Uterus (tissue), 4 donors: ENCODE results near the gene BMAL2. TPM values are rescaled to one million over a fixed set of nuclear protein-coding genes. Genes with fewer than 3 reads are reported as not detected.

Experiments
- DNase-seq, 2 donors: peaks; one replicate each; pipeline ENCODE4 v3.0.0-alpha.2; 2019 to 2020
- H3K27ac ChIP-seq, 2 donors: fragments of 200-600 bp; sonication (generic); 1 replicate in 1 of 2; 2 replicates in 1 of 2; pipeline ENCODE4 v1.5.1; 2016 to 2018
- H3K27me3 ChIP-seq, 2 donors: fragments of 200-600 bp; sonication (generic); one replicate each; pipeline ENCODE4 v1.5.1; 2018 to 2019; ENCODE audit warnings: control low read depth in 1 of 2
- H3K36me3 ChIP-seq, 2 donors: fragments of 200-600 bp; sonication (generic); one replicate each; pipeline ENCODE4 v1.5.1; 2019; ENCODE audit warnings: control low read depth in 1 of 2
- H3K4me1 ChIP-seq, 2 donors: fragments of 200-600 bp; sonication (generic); one replicate each; pipeline ENCODE4 v1.5.1; 2018 to 2019; ENCODE audit warnings: control low read depth in 1 of 2
- H3K4me3 ChIP-seq, 2 donors: fragments of 200-600 bp; sonication (generic); 1 replicate in 1 of 2; 2 replicates in 1 of 2; pipeline ENCODE4 v1.5.1; 2018 to 2019; ENCODE audit warnings: mild to moderate bottlenecking in 1 of 2
- H3K9me3 ChIP-seq, 2 donors: fragments of 200-600 bp; sonication (generic); one replicate each; pipeline ENCODE4 v1.5.1; 2019; ENCODE audit warnings: control low read depth in 1 of 2
- CTCF ChIP-seq, 4 experiments: fragments of 200-600 bp in 2 of 4; fragments of 450-650 bp in 2 of 4; sonication (generic) in 2 of 4; IDR thresholded peaks; one replicate each; pipeline ENCODE4 v1.5.1; 2016 to 2019; ENCODE audit warnings: antibody characterized with exemption in 4 of 4, mild to moderate bottlenecking in 2 of 4, moderate library complexity in 1 of 4
- POLR2A ChIP-seq, 2 donors: fragments of 450-650 bp; IDR thresholded peaks; one replicate each; pipeline ENCODE4 v1.6.1; 2016; ENCODE audit warnings: antibody characterized with exemption in 2 of 2, mild to moderate bottlenecking in 1 of 2, moderate library complexity in 1 of 2
- intact Hi-C: fragments of 100-400 bp; cut with DNase I; formaldehyde crosslinking; loops from one replicate; pipeline ENCODE4 v1.15.1; 2023; ENCODE audit warnings: low total_unique reads
- total RNA-seq, 4 donors: library from RNA; depleted of rRNA in 3 of 4; stranded (reverse); fragments of >200 nt in 3 of 4; gene quantifications; one replicate each; pipeline versions ENCODE4 v1.1.0 to v1.2.4, GENCODE V29; 2014 to 2023
- donor health status: DM: yes; HTN: yes; CAD: no.

Gene BMAL2, protein sequence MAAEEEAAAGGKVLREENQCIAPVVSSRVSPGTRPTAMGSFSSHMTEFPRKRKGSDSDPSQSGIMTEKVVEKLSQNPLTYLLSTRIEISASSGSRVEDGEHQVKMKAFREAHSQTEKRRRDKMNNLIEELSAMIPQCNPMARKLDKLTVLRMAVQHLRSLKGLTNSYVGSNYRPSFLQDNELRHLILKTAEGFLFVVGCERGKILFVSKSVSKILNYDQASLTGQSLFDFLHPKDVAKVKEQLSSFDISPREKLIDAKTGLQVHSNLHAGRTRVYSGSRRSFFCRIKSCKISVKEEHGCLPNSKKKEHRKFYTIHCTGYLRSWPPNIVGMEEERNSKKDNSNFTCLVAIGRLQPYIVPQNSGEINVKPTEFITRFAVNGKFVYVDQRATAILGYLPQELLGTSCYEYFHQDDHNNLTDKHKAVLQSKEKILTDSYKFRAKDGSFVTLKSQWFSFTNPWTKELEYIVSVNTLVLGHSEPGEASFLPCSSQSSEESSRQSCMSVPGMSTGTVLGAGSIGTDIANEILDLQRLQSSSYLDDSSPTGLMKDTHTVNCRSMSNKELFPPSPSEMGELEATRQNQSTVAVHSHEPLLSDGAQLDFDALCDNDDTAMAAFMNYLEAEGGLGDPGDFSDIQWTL
- 1 to 10 TPM in 2 of 4 donors, under 1 TPM in 2; under 0.01 to 6.3 (median 1.5) TPM for total RNA-seq

DNA sequence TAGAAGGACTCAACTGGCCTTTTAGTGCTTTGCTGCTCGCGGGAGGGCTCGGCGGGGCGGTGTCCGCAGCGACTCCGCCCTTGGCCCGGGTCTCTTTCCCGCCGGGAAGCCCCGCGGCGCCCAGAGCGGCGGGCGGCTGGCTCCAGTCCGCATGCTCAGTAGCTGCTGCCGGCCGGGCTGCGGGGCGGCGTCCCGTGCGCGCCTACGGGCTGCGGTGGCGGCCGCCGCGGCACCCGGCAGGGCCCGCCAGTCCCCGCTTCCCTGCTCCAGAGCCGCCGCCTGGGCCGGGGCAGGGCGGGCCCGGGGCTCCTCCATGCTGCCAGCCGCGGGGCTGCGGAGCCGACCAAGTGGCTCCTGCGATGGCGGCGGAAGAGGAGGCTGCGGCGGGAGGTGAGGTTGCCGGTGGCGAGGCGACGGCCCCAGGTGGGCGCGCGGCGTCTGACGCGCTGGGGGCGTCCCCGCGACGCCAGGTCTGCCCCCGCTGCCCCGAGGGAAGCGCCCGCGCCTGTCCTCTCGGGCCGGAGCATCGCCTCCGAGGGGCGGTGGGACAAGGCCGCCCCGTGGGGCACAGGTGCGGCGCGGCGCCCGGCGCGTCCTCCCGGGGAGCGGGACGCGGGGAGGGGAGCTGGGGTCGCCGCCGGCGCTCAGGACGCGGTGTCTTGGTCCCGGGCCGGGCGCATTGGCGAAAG, at the start of gene BMAL2:
TSS of gene BMAL2 (plus strand) at position 123 of the 689 bp plus-strand sequence. CDS start at position 360, 237 bp downstream.
- intact Hi-C loops, result no loop called here
- DNase-seq, result peak; percentile 16 to 27
- TF ChIP-seq POLR2A (IDR thresholded peaks at IDR 0.05) (no peak), CTCF (IDR thresholded peaks at IDR 0.05) (no peak)
- no peaks in the 10 kb centered on the region for H3K36me3 ChIP-seq
- no peaks in the 10 kb centered on the region for H3K27me3 ChIP-seq
- H3K9me3 ChIP-seq, result no peaks in the 10 kb centered on the region
- H3K4me3 ChIP-seq, result peak within 1 kb of the TSS; percentile 36 to 75
- peaks cover 0 to 5% of the 10 kb centered on the region in 2 donors for H3K4me1 ChIP-seq
- H3K27ac ChIP-seq, result peak within 1 kb of the TSS; percentile 40 to 56

- no peak overlapping the region for H3K4me3 ChIP-seq
- DNase-seq, result no peak
- no peaks in the 10 kb centered on the region for H3K36me3 ChIP-seq
- H3K27me3 ChIP-seq, result no peaks in the 10 kb centered on the region
- intact Hi-C loops, result no loop called here
- peak overlapping the region; percentile 33 to 84 for H3K27ac ChIP-seq
- H3K4me1 ChIP-seq, result no peaks in the 10 kb centered on the region
- no peak for TF ChIP-seq POLR2A (IDR thresholded peaks at IDR 0.05)
- no peak for TF ChIP-seq CTCF (IDR thresholded peaks at IDR 0.05)
- H3K9me3 ChIP-seq, result no peaks in the 10 kb centered on the region
Observed at GRCh38 chr12:27284021-27284420, 48.6 kb upstream of the BMAL2 start.

DNA sequence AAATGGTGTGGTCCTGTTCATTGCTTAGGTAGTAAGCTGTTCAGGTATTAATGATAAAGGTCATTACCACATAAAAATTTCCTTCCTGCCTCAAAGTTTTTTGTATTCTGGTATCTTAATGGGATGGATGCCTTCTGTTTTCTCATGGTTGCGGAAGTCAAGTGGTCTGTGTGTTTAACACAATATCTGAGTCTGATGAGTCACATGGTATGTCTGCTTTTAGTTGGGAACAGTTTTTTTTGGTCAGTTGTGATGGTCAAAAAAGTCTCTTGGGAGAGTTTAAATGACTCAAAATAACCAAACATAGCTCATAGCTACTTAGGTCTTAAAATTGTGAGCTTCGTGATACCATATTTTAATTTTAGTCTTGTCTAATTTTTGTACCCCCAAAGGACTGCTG, 47.9 kb upstream of the BMAL2 start:
- no peak for TF ChIP-seq POLR2A (IDR thresholded peaks at IDR 0.05)
- no peak for TF ChIP-seq CTCF (IDR thresholded peaks at IDR 0.05)
- no peaks in the 10 kb centered on the region for H3K9me3 ChIP-seq
- no peaks in the 10 kb centered on the region for H3K4me1 ChIP-seq
- no peak overlapping the region for H3K4me3 ChIP-seq
- no peaks in the 10 kb centered on the region for H3K27me3 ChIP-seq
- H3K36me3 ChIP-seq, result no peaks in the 10 kb centered on the region
- intact Hi-C loops, result no loop called here
- H3K27ac ChIP-seq, result peak overlapping the region; percentile 33 to 84
- no peak for DNase-seq

- Histone ChIP-seq H3K9me3 (no peaks in the 10 kb centered on the region), H3K27ac (peak overlapping the region; percentile 33 to 84), H3K4me3 (no peak overlapping the region), H3K27me3 (no peaks in the 10 kb centered on the region), H3K4me1 (peaks cover 0 to 3% of the 10 kb centered on the region in 2 donors), H3K36me3 (no peaks in the 10 kb centered on the region)
- DNase-seq, result no peak
- TF ChIP-seq CTCF (IDR thresholded peaks at IDR 0.05), result no peak
- no peak for TF ChIP-seq POLR2A (IDR thresholded peaks at IDR 0.05)
- intact Hi-C loops, result no loop called here
Observed at GRCh38 chr12:27285403-27285802, 47.2 kb upstream of the BMAL2 start.
